ENCODE results near the gene GNA15. TPM values are rescaled to one million over a fixed set of nuclear protein-coding genes. Genes with fewer than 3 reads are reported as not detected.

The GNA15 gene
- total RNA-seq, 1 experiment from 2014 or later, result 0.22 TPM

DNA sequence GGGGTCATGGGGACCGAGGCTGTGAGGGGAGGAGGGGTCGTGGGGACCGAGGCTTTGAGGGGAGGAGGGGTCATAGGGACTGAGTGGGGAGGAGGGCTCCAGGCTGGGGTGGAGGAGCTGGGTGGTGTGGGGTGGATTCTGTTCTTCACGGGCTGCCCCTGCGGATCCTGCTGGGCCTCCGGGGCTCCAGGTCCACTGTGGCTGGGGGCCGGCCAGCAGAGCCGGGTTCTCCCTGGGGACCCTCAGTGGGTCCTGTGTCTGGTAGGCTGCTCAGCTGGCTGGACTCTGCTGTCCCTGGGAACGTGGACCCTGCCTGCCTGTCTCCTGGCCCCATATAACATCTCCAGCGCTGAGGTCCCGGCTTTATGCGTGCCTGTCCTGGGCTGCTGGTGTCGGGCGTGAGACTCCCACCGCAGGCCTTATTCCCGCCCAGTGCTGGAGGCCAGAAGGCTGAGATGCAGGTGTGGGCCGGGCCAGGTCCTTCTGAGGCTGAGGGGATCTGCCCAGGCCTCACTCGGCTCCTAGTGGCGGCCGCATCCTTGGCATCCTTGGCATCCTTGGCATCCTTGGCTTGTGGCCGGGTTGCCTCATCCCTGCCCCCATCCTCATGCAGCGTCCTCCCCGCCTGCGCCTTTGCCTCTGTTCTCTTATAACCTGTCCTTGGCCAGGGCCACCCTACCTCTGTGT, 19.8 kb upstream of the GNA15 start (continued):
- TF ChIP-seq CREB1 (CRISPR knock-in tag; IDR thresholded peaks at IDR 0.05) (no peak), NR1H2 (CRISPR knock-in tag; IDR thresholded peaks at IDR 0.05) (no peak)
- TF ChIP-seq, protein P1, sequence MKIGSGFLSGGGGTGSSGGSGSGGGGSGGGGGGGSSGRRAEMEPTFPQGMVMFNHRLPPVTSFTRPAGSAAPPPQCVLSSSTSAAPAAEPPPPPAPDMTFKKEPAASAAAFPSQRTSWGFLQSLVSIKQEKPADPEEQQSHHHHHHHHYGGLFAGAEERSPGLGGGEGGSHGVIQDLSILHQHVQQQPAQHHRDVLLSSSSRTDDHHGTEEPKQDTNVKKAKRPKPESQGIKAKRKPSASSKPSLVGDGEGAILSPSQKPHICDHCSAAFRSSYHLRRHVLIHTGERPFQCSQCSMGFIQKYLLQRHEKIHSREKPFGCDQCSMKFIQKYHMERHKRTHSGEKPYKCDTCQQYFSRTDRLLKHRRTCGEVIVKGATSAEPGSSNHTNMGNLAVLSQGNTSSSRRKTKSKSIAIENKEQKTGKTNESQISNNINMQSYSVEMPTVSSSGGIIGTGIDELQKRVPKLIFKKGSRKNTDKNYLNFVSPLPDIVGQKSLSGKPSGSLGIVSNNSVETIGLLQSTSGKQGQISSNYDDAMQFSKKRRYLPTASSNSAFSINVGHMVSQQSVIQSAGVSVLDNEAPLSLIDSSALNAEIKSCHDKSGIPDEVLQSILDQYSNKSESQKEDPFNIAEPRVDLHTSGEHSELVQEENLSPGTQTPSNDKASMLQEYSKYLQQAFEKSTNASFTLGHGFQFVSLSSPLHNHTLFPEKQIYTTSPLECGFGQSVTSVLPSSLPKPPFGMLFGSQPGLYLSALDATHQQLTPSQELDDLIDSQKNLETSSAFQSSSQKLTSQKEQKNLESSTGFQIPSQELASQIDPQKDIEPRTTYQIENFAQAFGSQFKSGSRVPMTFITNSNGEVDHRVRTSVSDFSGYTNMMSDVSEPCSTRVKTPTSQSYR (CRISPR knock-in tag; IDR thresholded peaks at IDR 0.05), result no peak
- TF ChIP-seq, protein P2, sequence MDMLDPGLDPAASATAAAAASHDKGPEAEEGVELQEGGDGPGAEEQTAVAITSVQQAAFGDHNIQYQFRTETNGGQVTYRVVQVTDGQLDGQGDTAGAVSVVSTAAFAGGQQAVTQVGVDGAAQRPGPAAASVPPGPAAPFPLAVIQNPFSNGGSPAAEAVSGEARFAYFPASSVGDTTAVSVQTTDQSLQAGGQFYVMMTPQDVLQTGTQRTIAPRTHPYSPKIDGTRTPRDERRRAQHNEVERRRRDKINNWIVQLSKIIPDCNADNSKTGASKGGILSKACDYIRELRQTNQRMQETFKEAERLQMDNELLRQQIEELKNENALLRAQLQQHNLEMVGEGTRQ (CRISPR knock-in tag; IDR thresholded peaks at IDR 0.05), result no peak

DNA sequence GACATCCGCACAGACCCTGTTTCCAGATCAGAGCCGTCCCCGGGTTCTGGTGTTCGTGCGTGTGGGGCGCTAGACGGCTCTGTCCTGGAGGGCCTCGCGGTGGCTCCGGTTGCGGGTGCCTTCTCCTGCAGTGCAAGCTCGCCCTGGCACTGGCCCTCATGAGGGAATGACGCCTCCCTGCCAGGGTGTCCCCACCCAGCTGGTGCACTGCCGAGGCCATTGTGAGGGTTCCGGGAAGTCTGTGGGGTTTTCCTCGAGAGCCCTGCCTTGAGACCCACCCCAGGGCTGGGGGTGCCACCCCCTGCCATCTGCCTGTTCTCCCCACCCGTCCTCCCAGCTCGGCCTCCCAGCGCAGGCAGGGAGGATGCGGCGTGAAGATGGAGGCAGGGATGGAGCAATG, 19.2 kb upstream of the GNA15 start:
- peaks cover 6% of the 10 kb centered on the region; the same call in 1 of the 2 replicates for H3K4me1 Mint-ChIP-seq
- POLR2A ChIA-PET, result no interaction called here
- H3K4me3 Mint-ChIP-seq, result no peak overlapping the region
- H3K27me3 Mint-ChIP-seq (ENCODE audit: low read depth), result no peaks in the 10 kb centered on the region
- CTCF ChIA-PET, result interaction anchor here (0.6 to 2.1 kb wide), 8 partner anchors 8 to 227 kb away, joined by 3 to 15 read pairs (median 4); no protein-coding TSS in a partner anchor
- no peak overlapping the region for H3K27ac Mint-ChIP-seq
- H3K36me3 Mint-ChIP-seq, result 0 out of 2 replicates have a peak, but pooled peaks cover 2% of the 10 kb centered on the region
- no peak for TF ChIP-seq GTF2I (CRISPR knock-in tag; conservative IDR thresholded peaks at IDR 0.05)
- TF ChIP-seq, protein P3, sequence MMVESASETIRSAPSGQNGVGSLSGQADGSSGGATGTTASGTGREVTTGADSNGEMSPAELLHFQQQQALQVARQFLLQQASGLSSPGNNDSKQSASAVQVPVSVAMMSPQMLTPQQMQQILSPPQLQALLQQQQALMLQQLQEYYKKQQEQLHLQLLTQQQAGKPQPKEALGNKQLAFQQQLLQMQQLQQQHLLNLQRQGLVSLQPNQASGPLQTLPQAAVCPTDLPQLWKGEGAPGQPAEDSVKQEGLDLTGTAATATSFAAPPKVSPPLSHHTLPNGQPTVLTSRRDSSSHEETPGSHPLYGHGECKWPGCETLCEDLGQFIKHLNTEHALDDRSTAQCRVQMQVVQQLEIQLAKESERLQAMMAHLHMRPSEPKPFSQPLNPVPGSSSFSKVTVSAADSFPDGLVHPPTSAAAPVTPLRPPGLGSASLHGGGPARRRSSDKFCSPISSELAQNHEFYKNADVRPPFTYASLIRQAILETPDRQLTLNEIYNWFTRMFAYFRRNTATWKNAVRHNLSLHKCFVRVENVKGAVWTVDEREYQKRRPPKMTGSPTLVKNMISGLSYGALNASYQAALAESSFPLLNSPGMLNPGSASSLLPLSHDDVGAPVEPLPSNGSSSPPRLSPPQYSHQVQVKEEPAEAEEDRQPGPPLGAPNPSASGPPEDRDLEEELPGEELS (CRISPR knock-in tag; IDR thresholded peaks at IDR 0.05), result no peak
- TF ChIP-seq, protein P2 (CRISPR knock-in tag; IDR thresholded peaks at IDR 0.05), result no peak
- TF ChIP-seq TCF7 (CRISPR knock-in tag; IDR thresholded peaks at IDR 0.05; ENCODE audit: low read depth), result no peak
- TF ChIP-seq, protein P4, sequence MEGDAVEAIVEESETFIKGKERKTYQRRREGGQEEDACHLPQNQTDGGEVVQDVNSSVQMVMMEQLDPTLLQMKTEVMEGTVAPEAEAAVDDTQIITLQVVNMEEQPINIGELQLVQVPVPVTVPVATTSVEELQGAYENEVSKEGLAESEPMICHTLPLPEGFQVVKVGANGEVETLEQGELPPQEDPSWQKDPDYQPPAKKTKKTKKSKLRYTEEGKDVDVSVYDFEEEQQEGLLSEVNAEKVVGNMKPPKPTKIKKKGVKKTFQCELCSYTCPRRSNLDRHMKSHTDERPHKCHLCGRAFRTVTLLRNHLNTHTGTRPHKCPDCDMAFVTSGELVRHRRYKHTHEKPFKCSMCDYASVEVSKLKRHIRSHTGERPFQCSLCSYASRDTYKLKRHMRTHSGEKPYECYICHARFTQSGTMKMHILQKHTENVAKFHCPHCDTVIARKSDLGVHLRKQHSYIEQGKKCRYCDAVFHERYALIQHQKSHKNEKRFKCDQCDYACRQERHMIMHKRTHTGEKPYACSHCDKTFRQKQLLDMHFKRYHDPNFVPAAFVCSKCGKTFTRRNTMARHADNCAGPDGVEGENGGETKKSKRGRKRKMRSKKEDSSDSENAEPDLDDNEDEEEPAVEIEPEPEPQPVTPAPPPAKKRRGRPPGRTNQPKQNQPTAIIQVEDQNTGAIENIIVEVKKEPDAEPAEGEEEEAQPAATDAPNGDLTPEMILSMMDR (IDR thresholded peaks at IDR 0.05), result no peak
- TF ChIP-seq, protein P5, sequence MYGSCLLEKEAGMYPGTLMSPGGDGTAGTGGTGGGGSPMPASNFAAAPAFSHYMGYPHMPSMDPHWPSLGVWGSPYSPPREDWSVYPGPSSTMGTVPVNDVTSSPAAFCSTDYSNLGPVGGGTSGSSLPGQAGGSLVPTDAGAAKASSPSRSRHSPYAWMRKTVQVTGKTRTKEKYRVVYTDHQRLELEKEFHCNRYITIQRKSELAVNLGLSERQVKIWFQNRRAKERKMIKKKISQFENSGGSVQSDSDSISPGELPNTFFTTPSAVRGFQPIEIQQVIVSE (CRISPR knock-in tag; IDR thresholded peaks at IDR 0.05; ENCODE audit: borderline replicate concordance), result no peak
- TF ChIP-seq, protein P6, sequence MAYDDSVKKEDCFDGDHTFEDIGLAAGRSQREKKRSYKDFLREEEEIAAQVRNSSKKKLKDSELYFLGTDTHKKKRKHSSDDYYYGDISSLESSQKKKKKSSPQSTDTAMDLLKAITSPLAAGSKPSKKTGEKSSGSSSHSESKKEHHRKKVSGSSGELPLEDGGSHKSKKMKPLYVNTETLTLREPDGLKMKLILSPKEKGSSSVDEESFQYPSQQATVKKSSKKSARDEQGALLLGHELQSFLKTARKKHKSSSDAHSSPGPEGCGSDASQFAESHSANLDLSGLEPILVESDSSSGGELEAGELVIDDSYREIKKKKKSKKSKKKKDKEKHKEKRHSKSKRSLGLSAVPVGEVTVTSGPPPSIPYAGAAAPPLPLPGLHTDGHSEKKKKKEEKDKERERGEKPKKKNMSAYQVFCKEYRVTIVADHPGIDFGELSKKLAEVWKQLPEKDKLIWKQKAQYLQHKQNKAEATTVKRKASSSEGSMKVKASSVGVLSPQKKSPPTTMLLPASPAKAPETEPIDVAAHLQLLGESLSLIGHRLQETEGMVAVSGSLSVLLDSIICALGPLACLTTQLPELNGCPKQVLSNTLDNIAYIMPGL (CRISPR knock-in tag; IDR thresholded peaks at IDR 0.05), result no peak
- TF ChIP-seq, protein P7, sequence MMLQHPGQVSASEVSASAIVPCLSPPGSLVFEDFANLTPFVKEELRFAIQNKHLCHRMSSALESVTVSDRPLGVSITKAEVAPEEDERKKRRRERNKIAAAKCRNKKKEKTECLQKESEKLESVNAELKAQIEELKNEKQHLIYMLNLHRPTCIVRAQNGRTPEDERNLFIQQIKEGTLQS (CRISPR knock-in tag; conservative IDR thresholded peaks at IDR 0.05), result no peak
- TF ChIP-seq OVOL2 (CRISPR knock-in tag; IDR thresholded peaks at IDR 0.05; ENCODE audit: borderline replicate concordance), result no peak
- TF ChIP-seq SOX15 (CRISPR knock-in tag; IDR thresholded peaks at IDR 0.05), result no peak
- TF ChIP-seq TEAD4 (CRISPR knock-in tag; IDR thresholded peaks at IDR 0.05), result no peak
- TF ChIP-seq ZNF263 (CRISPR knock-in tag; IDR thresholded peaks at IDR 0.05; ENCODE audit: low read depth), result no peak
- TF ChIP-seq, protein P8, sequence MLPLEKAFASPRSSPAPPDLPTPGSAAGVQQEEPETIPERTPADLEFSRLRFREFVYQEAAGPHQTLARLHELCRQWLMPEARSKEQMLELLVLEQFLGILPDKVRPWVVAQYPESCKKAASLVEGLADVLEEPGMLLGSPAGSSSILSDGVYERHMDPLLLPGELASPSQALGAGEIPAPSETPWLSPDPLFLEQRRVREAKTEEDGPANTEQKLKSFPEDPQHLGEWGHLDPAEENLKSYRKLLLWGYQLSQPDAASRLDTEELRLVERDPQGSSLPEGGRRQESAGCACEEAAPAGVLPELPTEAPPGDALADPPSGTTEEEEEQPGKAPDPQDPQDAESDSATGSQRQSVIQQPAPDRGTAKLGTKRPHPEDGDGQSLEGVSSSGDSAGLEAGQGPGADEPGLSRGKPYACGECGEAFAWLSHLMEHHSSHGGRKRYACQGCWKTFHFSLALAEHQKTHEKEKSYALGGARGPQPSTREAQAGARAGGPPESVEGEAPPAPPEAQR (CRISPR knock-in tag; IDR thresholded peaks at IDR 0.05), result no peak
- TF ChIP-seq, protein P9, sequence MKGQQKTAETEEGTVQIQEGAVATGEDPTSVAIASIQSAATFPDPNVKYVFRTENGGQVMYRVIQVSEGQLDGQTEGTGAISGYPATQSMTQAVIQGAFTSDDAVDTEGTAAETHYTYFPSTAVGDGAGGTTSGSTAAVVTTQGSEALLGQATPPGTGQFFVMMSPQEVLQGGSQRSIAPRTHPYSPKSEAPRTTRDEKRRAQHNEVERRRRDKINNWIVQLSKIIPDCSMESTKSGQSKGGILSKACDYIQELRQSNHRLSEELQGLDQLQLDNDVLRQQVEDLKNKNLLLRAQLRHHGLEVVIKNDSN (CRISPR knock-in tag; IDR thresholded peaks at IDR 0.05), result no peak
- TF ChIP-seq RELA (CRISPR knock-in tag; IDR thresholded peaks at IDR 0.05; ENCODE audit: borderline replicate concordance), result no peak
- TF ChIP-seq, protein P10, sequence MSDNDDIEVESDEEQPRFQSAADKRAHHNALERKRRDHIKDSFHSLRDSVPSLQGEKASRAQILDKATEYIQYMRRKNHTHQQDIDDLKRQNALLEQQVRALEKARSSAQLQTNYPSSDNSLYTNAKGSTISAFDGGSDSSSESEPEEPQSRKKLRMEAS (CRISPR knock-in tag; IDR thresholded peaks at IDR 0.05), result no peak
- H3K9me3 Mint-ChIP-seq, result no peaks in the 10 kb centered on the region
- no peak for ATAC-seq
- no peak for DNase-seq (ENCODE audit: low spot score)

Data from WTC11 (cell line).